Measurements from ENCODE around the gene CLEC18C.
"Not testable (repeated sequence)": the region's sequence is repeated elsewhere in the genome, so short reads cannot be mapped to it uniquely, and the experiment has no call there.

CLEC18C gene

GRCh38 chr16:70173212-70173837 lies at the start of gene CLEC18C:
Gene CLEC18C, plus strand, starts transcription at chr16:70173787. Its CDS starts 492 bp downstream, at chr16:70174279.
- H3K9ac ChIP-seq (ENCODE audit: low read depth, low read length); H3K9me3 ChIP-seq (ENCODE audit: control insufficient read depth, insufficient read depth, low read length); H3K4me1 ChIP-seq (ENCODE audit: insufficient read depth, low read length); H3K36me3 ChIP-seq (ENCODE audit: insufficient read depth, low read length): not testable (repeated sequence)

- not testable (repeated sequence) for H3K36me3 ChIP-seq (ENCODE audit: insufficient read depth, low read length); H3K4me1 ChIP-seq (ENCODE audit: insufficient read depth, low read length); H3K9ac ChIP-seq (ENCODE audit: low read depth, low read length); H3K9me3 ChIP-seq (ENCODE audit: control insufficient read depth, insufficient read depth, low read length)
Observed at GRCh38 chr16:70123822-70124221, 49.8 kb upstream of the CLEC18C start.

- H3K36me3 ChIP-seq (ENCODE audit: insufficient read depth, low read length), result not testable (repeated sequence)
Observed at GRCh38 chr16:70126226-70126625, 47.4 kb upstream of the CLEC18C start.

GRCh38 chr16:70127706-70128105 lies 45.9 kb upstream of the CLEC18C start:
- not testable (repeated sequence) for H3K9ac ChIP-seq (ENCODE audit: low read depth, low read length); H3K4me1 ChIP-seq (ENCODE audit: insufficient read depth, low read length); H3K36me3 ChIP-seq (ENCODE audit: insufficient read depth, low read length); H3K9me3 ChIP-seq (ENCODE audit: control insufficient read depth, insufficient read depth, low read length)

More at GRCh38 chr16:70126226-70126625, 47.4 kb upstream of the CLEC18C start:
- not testable (repeated sequence) for H3K4me1 ChIP-seq (ENCODE audit: insufficient read depth, low read length); H3K9ac ChIP-seq (ENCODE audit: low read depth, low read length); H3K9me3 ChIP-seq (ENCODE audit: control insufficient read depth, insufficient read depth, low read length)

DNA sequence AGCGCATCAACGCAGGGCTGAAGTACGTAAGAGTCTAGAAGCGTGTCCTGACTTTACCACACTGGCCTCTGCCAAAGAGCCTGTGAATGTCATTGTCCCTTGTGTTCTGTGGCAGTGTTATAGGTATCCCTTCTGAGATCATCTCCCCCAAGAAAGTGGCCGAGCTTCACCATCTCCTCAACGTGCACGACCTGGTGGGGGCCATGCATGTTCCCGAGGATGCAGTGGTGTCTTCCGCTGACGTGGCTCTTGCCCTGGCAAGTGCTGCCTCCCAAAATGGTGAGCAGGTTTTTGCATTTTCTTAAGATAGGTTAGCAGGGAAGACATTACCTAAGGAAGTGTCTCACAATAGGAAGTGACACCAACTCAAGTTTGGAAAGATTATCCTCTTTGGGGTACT lies 44.7 kb upstream of the CLEC18C start:
- H3K9ac ChIP-seq (ENCODE audit: low read depth, low read length); H3K36me3 ChIP-seq (ENCODE audit: insufficient read depth, low read length); H3K4me1 ChIP-seq (ENCODE audit: insufficient read depth, low read length); H3K9me3 ChIP-seq (ENCODE audit: control insufficient read depth, insufficient read depth, low read length): not testable (repeated sequence)

- H3K9me3 ChIP-seq (ENCODE audit: control insufficient read depth, insufficient read depth, low read length); H3K9ac ChIP-seq (ENCODE audit: low read depth, low read length); H3K36me3 ChIP-seq (ENCODE audit: insufficient read depth, low read length); H3K4me1 ChIP-seq (ENCODE audit: insufficient read depth, low read length): not testable (repeated sequence)
Observed at GRCh38 chr16:70135796-70136195, 37.8 kb upstream of the CLEC18C start.

GRCh38 chr16:70136595-70136994 lies 37.0 kb upstream of the CLEC18C start:
- H3K9me3 ChIP-seq (ENCODE audit: control insufficient read depth, insufficient read depth, low read length); H3K36me3 ChIP-seq (ENCODE audit: insufficient read depth, low read length); H3K4me1 ChIP-seq (ENCODE audit: insufficient read depth, low read length); H3K9ac ChIP-seq (ENCODE audit: low read depth, low read length): not testable (repeated sequence)

DNA sequence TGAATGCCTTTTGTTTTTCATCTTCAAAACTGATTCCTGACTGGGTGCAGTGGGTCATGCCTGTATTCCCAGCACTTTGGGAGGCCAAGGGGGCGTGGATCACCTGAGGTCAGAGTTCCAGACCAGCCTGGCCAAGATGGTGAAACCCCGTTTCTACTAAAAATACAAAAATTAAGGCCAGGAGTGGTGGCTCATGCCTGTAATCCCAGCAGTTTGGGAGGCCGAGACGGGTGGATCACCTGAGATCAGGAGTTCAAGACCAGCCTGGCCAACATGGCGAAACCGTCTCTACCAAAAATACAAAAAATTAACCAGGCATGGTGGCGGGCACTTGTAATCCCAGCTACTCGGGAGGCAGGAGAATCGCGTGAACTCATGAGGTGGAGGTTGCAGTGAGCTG lies 30.8 kb upstream of the CLEC18C start:
- not testable (repeated sequence) for H3K36me3 ChIP-seq (ENCODE audit: insufficient read depth, low read length); H3K9me3 ChIP-seq (ENCODE audit: control insufficient read depth, insufficient read depth, low read length); H3K9ac ChIP-seq (ENCODE audit: low read depth, low read length); H3K4me1 ChIP-seq (ENCODE audit: insufficient read depth, low read length)

DNA sequence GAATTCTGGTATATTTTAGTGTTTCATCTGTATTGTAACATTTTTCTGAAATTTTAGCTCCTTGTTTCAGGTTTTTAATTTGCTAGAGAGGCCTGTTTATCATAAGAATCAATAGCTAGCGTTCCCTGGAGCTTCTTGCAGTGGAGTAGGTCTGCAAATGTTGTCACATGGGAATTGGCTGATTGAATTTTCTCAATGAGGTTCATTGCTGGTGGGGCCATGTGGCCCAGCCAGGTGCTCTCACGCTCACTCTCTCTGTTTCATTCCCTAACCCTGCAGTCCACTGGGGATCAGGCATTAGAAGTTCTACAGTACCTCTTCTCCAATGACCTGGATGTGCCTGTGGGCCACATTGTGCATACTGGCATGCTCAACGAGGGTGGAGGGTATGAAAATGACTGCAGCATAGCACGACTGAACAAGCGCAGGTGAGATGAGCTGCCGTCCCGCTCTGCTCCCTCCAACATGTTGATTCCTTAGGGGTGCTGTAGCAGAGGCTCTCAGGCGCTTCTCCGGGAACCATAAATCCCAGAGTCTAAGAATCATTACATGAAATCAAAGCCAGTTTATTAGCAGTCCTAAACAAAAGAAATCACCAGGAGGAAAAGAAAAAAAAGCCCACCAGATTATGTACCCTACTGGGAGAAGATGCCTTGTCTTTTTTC lies 30.2 kb upstream of the CLEC18C start:
- H3K4me1 ChIP-seq (ENCODE audit: insufficient read depth, low read length); H3K9ac ChIP-seq (ENCODE audit: low read depth, low read length); H3K9me3 ChIP-seq (ENCODE audit: control insufficient read depth, insufficient read depth, low read length); H3K36me3 ChIP-seq (ENCODE audit: insufficient read depth, low read length): not testable (repeated sequence)

GRCh38 chr16:70147853-70148252 lies 25.7 kb upstream of the CLEC18C start:
- H3K9me3 ChIP-seq (ENCODE audit: control insufficient read depth, insufficient read depth, low read length); H3K4me1 ChIP-seq (ENCODE audit: insufficient read depth, low read length); H3K9ac ChIP-seq (ENCODE audit: low read depth, low read length): not testable (repeated sequence)
- peaks cover 10% of the 10 kb centered on the region for H3K36me3 ChIP-seq (ENCODE audit: insufficient read depth, low read length)

DNA sequence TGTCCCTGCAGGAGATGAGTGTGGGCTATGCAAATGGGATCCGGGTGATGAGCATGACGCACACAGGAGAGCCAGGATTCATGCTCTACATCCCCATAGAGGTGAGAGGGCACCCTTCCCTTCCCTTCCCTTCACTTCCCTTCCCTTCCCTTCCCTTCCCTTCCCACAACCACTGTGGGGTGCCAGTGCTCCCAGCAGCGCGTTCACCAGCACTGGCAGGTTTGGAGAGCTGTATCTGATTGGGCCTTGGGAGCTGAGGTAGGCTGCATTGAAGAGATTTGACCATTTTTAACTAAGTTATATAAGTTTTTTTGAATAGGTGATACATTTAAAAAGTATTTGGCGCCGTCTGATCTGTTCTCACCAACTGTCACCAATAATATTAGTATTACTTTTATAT lies 25.1 kb upstream of the CLEC18C start:
- H3K9me3 ChIP-seq (ENCODE audit: control insufficient read depth, insufficient read depth, low read length); H3K4me1 ChIP-seq (ENCODE audit: insufficient read depth, low read length); H3K9ac ChIP-seq (ENCODE audit: low read depth, low read length): not testable (repeated sequence)
- peaks cover 16% of the 10 kb centered on the region for H3K36me3 ChIP-seq (ENCODE audit: insufficient read depth, low read length)

DNA sequence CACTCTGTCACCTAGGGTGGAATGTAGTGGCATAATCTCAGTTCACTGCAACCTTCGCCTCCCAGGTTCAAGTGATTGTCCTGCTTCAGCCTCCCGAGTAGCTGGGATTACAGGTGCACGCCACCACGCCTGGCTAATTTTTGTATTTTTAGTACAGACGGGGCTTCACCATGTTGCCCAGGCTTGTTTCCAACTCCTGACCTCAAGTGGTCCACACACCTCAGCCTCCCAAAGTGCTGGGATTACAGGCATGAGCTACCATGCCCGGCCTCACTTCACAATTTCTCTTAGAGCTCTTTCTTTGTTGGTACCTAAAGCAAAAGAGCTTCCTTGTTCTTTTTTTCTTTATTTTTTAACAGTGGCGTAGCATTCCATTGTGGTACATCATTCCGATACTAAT lies 24.3 kb upstream of the CLEC18C start:
- H3K9ac ChIP-seq (ENCODE audit: low read depth, low read length); H3K9me3 ChIP-seq (ENCODE audit: control insufficient read depth, insufficient read depth, low read length); H3K4me1 ChIP-seq (ENCODE audit: insufficient read depth, low read length): not testable (repeated sequence)
- peaks cover 17% of the 10 kb centered on the region for H3K36me3 ChIP-seq (ENCODE audit: insufficient read depth, low read length)

- no peak overlapping the region for H3K9ac ChIP-seq (ENCODE audit: low read depth, low read length)
- H3K36me3 ChIP-seq (ENCODE audit: insufficient read depth, low read length), result peaks cover 23% of the 10 kb centered on the region
- H3K9me3 ChIP-seq (ENCODE audit: control insufficient read depth, insufficient read depth, low read length), result no peaks in the 10 kb centered on the region
- no peaks in the 10 kb centered on the region for H3K4me1 ChIP-seq (ENCODE audit: insufficient read depth, low read length)
Observed at GRCh38 chr16:70151391-70151790, 22.2 kb upstream of the CLEC18C start.

DNA sequence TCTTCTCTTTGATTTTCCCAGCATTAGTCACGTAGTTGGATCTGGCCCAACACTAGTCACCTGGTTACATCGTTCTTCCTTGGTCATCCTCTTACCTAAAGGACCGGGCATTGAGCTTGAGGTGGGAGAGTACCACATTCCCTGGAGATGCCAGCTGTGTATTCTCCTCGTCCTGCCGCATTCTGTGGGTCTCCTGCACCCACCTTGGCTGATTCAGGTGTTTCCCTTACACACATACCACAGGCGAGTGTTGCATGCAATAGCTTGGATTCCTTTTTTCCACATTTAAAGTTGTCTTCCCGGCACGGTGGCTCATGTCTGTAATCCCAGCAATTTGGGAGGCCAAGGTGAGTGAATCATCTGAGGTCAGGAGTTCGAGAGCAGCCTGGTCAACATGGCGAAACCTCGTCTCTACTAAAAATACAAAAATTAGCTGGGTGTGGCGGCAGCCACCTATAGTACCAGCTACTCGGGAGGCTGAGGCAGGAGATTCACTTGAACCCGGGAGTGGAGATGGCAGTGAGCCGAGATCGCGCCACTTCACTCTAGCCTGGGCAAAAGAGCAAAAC lies 21.6 kb upstream of the CLEC18C start:
- no peak overlapping the region for H3K9ac ChIP-seq (ENCODE audit: low read depth, low read length)
- peaks cover 24% of the 10 kb centered on the region for H3K36me3 ChIP-seq (ENCODE audit: insufficient read depth, low read length)
- no peaks in the 10 kb centered on the region for H3K9me3 ChIP-seq (ENCODE audit: control insufficient read depth, insufficient read depth, low read length)
- no peaks in the 10 kb centered on the region for H3K4me1 ChIP-seq (ENCODE audit: insufficient read depth, low read length)

DNA sequence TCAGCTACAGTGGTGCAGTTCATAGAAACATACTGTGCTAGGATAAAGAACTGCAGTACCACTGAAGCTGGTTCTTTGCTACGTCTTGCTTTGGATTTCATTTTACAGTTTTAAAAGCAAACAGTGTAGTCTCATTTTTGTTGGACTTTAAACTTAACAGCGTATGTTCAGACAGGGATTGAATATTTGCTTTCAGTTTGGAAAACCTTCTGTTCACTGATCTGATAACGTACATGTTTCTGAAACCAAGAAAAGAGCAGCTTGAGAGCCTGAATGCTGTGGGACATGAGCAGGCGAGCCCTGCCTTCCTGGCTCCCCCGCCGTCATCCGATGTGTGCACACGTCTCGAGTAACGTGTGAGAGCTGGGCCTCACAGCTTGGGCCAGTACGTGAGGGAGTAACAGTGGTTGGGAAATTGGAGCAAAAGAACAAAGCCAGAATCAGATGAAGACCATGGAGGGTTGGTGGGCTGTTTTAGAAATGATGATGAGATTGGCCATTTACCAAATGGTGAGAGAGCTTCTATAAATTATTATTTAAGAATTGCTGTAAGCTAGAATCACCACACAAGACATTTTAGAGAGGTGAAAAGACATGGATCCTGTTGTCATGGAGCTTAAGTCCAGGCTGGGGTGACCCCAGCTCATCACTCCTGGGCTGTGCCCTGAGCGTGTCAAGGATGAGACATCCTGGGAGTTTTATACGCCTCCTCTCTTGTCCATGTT lies 20.8 kb upstream of the CLEC18C start:
- no peak overlapping the region for H3K9ac ChIP-seq (ENCODE audit: low read depth, low read length)
- H3K4me1 ChIP-seq (ENCODE audit: insufficient read depth, low read length), result no peaks in the 10 kb centered on the region
- H3K36me3 ChIP-seq (ENCODE audit: insufficient read depth, low read length), result peaks cover 24% of the 10 kb centered on the region
- no peaks in the 10 kb centered on the region for H3K9me3 ChIP-seq (ENCODE audit: control insufficient read depth, insufficient read depth, low read length)
